Measurements from ENCODE around the gene KISS1R. TPM values are rescaled to one million over a fixed set of nuclear protein-coding genes. Genes with fewer than 3 reads are reported as not detected.

Gene KISS1R
- total and polyA plus RNA-seq, 2 of the 4 experiments (the other 2 are of a cell fraction): not detected

- Histone ChIP-seq H3K9me3 (ENCODE audit: control insufficient read depth, insufficient read depth, low read length) (no peaks in the 10 kb centered on the region), H4K91ac (ENCODE audit: insufficient read depth, low read depth, low read length) (no peak overlapping the region), H4K20me1 (ENCODE audit: insufficient read depth, low read length) (peaks cover 84% of the 10 kb centered on the region), H2BK5ac (ENCODE audit: low read depth, low read length, poor library complexity, severe bottlenecking) (no peak overlapping the region), H3K4me1 (ENCODE audit: control insufficient read depth, insufficient read depth, low read length) (peaks cover 5% of the 10 kb centered on the region; the same call in 1 of the 2 replicates), H3K14ac (replicated peaks; ENCODE audit: low read depth, low read length) (no peak overlapping the region), H3K23ac (ENCODE audit: low read depth, low read length) (no peak overlapping the region), H2AK9ac (replicated peaks; ENCODE audit: low read depth, low read length, poor library complexity) (no peak overlapping the region), H3K18ac (ENCODE audit: low read depth, low read length) (no peak overlapping the region), H2BK20ac (ENCODE audit: low read depth, low read length) (no peak overlapping the region), H3K4me3 (ENCODE audit: insufficient read depth, low read depth, low read length) (no peak overlapping the region), H4K8ac (ENCODE audit: low read depth in 2 of 2, low read length in 2 of 2) (no peak overlapping the region), H3K4ac (ENCODE audit: low read depth, low read length) (no peak overlapping the region), H2AFZ (replicated peaks; ENCODE audit: low read length, poor library complexity) (no peak overlapping the region), H3K56ac (ENCODE audit: extremely low read depth, insufficient read depth, low read length) (no peak overlapping the region), H3K27ac (ENCODE audit: insufficient read depth, low read length) (no peak overlapping the region), H3K36me3 (ENCODE audit: control insufficient read depth, insufficient read depth, low read length) (peaks cover 15% of the 10 kb centered on the region), H3K4me2 (ENCODE audit: low read depth, low read length) (no peak overlapping the region), H2BK15ac (ENCODE audit: low read depth, low read length) (no peak overlapping the region), H3K79me1 (ENCODE audit: low read depth in 1 of 2, low read length in 2 of 2) (peaks cover 12 to 76% of the 10 kb centered on the region in 2 experiments), H3K9ac (ENCODE audit: low read depth, low read length) (no peak overlapping the region), H2BK120ac (ENCODE audit: low read depth, low read length) (no peak overlapping the region), H2AK5ac (ENCODE audit: low read depth, low read length) (no peak overlapping the region), H3K27me3 (ENCODE audit: control insufficient read depth, insufficient read depth, low read length) (no peaks in the 10 kb centered on the region), H4K5ac (ENCODE audit: low read depth, low read length) (no peak overlapping the region), H3K9me1 (ENCODE audit: insufficient read depth, low read length) (no peaks in the 10 kb centered on the region; the same call in 1 of the 2 replicates)
- ATAC-seq (ENCODE audit: low read depth) (no peak), DNase-seq (no peak)
- in situ Hi-C loops (cut with MboI; ENCODE audit: low sequenced_read_pairs): no loop called here
- no TSS peak for BruUV-seq (replicated peaks)
- 100% methylated on average over 2 of the region's 8 CpGs; no CpG with 5 or more reads in 1 of the 2 experiments for WGBS, 2 experiments (ENCODE audit: extremely low coverage in 2 of 2, insufficient read length in 1 of 2)
- dilution Hi-C loops (cut with HindIII; ENCODE audit: low sequenced_read_pairs, unreplicated experiment): no loop called here
- ChIA-PET POLR2A (ENCODE audit: unreplicated experiment) (interaction anchor here (0.6 kb wide), 1 partner anchor 11 kb away, joined by 3 read pairs; no protein-coding TSS in a partner anchor), CTCF (no interaction called here)
- TF ChIP-seq CEBPB (IDR thresholded peaks at IDR 0.05; ENCODE audit: low read depth, low read length): no peak
- TF ChIP-seq NFE2L2 (IDR thresholded peaks at IDR 0.05; ENCODE audit: low read depth, low read length): no peak
- no peak for TF ChIP-seq USF2 (IDR thresholded peaks at IDR 0.05; ENCODE audit: low read depth, low read length)
- TF ChIP-seq FOS (IDR thresholded peaks at IDR 0.05; ENCODE audit: low read depth, low read length): no peak
- TF ChIP-seq SMC3 (IDR thresholded peaks at IDR 0.05; ENCODE audit: low read depth, low read length): no peak
- TF ChIP-seq MAFK (IDR thresholded peaks at IDR 0.05; ENCODE audit: low read depth, low read length): no peak
- no peak for TF ChIP-seq CTCF (conservative IDR thresholded peaks at IDR 0.05; ENCODE audit: low read depth, low read length)
- TF ChIP-seq MXI1 (IDR thresholded peaks at IDR 0.05; ENCODE audit: borderline replicate concordance, low read depth, low read length): no peak
- no peak for TF ChIP-seq MAZ (IDR thresholded peaks at IDR 0.05; ENCODE audit: borderline replicate concordance, low read depth, low read length)
- no peak for TF ChIP-seq BHLHE40 (IDR thresholded peaks at IDR 0.05; ENCODE audit: low read depth, low read length)
- no peak for TF ChIP-seq RAD21 (IDR thresholded peaks at IDR 0.05; ENCODE audit: low read length)
- TF ChIP-seq POLR2A (IDR thresholded peaks at IDR 0.05; ENCODE audit: low read depth, low read length): no peak
- intact Hi-C loops (cut with micrococcal nuclease): no loop called here
These were observed 12.6 kb upstream of the KISS1R start for GRCh38 chr19:904545-904944.

All from IMR-90 (cell line).